ENCODE results near the gene KCNAB1.

GRCh38 chr3:156251424-156251823, 131.0 kb downstream of the KCNAB1 start:
- TF ChIP-seq TBP (IDR thresholded peaks at IDR 0.05; ENCODE audit: low read depth, low read length) (no peak), HDAC2 (IDR thresholded peaks at IDR 0.05; ENCODE audit: borderline replicate concordance in 1 of 2, low read depth in 2 of 2, low read length in 2 of 2) (no peak), CBX5 (IDR thresholded peaks at IDR 0.05; ENCODE audit: low read depth, low read length) (no peak), POLR2AphosphoS5 (IDR thresholded peaks at IDR 0.05; ENCODE audit: low read depth, low read length) (no peak), JUND (IDR thresholded peaks at IDR 0.05; ENCODE audit: low read length) (no peak), CHD1 (IDR thresholded peaks at IDR 0.05; ENCODE audit: low read depth, low read length) (no peak), BCL11A (IDR thresholded peaks at IDR 0.05; ENCODE audit: low read depth in 2 of 2, low read length in 2 of 2) (no peak)
- TF ChIP-seq, protein P1, sequence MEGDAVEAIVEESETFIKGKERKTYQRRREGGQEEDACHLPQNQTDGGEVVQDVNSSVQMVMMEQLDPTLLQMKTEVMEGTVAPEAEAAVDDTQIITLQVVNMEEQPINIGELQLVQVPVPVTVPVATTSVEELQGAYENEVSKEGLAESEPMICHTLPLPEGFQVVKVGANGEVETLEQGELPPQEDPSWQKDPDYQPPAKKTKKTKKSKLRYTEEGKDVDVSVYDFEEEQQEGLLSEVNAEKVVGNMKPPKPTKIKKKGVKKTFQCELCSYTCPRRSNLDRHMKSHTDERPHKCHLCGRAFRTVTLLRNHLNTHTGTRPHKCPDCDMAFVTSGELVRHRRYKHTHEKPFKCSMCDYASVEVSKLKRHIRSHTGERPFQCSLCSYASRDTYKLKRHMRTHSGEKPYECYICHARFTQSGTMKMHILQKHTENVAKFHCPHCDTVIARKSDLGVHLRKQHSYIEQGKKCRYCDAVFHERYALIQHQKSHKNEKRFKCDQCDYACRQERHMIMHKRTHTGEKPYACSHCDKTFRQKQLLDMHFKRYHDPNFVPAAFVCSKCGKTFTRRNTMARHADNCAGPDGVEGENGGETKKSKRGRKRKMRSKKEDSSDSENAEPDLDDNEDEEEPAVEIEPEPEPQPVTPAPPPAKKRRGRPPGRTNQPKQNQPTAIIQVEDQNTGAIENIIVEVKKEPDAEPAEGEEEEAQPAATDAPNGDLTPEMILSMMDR (IDR thresholded peaks at IDR 0.05; ENCODE audit: control extremely low read depth in 1 of 3, insufficient read depth in 1 of 3, low read depth in 1 of 3, low read length in 3 of 3): no peak

All from H1 (cell line).